ENCODE measurements around the gene FOXD1.
"Not testable (repeated sequence)": the region's sequence is repeated elsewhere in the genome, so short reads cannot be mapped to it uniquely, and the experiment has no call there.

FOXD1 gene

DNA sequence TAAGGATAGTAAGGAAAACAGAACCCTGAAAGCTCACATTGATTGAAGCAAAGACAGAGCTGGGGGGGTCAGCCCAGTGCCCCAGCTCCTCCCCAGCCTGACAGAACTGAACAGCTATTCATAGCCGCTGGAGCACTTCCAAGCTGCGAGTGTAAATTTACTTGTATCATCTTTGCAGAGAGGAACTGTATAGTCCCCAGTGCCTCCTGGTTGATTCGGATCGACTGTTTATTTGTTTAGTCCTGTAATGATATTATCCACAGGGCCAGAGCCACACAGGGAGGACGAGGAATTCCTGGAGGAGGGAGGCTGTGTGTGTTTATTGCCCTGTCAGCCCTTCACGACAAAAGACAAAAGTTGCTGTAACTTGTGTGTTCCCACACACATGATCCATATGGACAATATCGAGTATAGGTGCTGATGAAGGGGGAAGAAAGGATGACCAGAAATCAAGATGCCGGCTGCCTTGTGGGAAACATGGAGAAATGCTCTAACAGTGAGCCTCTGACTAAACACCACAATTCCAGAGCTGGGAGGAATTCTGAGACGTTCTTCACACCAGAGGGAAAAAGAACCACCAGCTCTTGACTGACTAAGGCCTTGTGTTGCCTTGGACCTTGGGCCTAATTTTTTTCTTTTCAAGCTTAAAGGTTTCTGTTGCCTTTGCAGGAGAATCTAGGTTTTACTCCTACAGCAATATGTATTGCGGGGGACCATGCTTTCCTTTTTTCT is 31.1 kb downstream of the FOXD1 start:
- DNase-seq (ENCODE audit: low read depth) = peak; percentile 28

DNA sequence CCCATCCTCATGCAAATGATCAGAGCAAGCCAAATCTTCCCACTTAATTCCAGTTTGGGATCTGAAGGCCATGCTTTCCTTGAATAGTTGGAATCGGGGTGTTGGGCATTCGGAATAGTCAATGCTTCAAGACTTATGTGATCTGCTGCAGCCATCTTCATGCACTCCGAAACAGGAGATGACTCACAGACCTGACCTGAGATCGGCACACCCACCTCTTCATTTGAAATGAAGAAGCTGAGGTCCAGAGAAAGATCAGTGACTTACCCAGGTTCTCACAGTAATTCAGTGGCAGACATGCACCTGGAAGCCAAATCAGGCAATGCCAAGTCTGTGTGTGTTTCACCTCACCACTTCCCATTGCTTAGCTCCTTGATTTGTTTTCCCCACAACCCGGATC is 33.0 kb downstream of the FOXD1 start:
- DNase-seq (ENCODE audit: low read depth) = no peak

DNA sequence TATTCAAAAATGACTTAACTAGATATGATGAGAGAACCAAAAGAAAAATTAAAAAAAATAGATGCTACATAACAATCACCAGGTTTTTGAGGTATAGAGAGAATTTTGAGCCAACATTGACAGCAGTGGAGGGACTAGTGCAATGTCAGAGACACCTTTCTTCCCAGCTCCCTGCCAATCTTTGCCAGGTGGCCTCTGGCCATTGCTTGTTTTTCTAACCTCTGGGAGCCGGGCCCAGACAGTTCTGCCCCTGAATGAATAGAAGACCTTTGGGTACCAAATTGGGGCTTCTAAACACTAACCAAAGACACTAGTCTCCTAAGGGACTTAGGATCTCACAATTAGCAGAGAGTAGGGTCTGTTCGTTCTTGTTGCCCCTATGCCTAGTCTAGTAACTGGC is 33.4 kb downstream of the FOXD1 start:
- DNase-seq (ENCODE audit: low read depth) = no peak

DNA sequence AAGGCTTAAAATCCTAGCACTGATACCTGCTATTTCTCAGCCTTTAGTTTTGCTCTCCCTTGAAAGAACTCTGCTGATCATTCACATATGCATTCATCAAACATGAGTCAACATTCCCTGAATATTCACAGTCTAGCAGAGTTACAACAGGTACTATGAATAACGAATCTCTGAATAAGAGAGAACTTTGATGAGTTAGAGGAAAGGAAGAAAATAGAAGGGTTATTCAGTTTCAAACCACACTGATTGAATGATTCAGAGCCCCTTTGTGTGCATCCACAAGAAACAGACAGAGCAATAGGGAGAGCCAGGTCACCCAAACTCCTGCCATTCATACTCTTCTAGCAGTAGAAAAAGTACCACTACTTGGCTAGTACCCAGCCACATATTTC is 36.0 kb downstream of the FOXD1 start:
- DNase-seq (ENCODE audit: low read depth) = peak; percentile 91

DNA sequence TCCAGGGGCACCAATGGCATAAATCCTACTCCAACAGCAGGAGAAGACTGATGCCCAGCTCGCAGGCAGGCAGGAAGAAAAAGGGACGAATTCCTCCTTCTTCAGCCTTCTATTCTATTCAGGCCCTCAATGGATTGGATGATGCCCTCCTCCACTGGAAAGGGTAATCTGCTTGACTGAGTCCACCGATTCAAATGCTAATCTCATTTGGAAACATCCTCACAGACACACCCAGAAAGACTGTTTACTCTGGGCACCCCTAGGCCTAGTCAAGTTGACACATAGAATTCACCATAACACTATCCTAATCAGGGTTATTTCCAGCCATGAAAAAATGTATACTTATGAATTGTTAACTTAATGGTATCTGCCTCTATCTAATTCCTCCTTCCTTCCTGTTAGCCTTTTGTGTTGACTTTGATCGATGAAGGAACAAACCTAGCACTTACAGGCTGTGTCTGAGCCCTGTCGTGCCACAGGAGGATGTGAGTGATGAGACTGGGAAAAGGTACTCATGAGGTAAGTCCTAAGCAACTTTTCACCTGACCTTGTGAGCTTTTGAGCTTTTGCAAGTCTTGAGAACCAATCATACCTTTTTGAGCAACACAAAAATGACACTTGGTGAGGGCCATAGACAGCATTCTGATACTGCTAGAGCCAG is 36.5 kb downstream of the FOXD1 start:
- no peak for DNase-seq (ENCODE audit: low read depth)

DNA sequence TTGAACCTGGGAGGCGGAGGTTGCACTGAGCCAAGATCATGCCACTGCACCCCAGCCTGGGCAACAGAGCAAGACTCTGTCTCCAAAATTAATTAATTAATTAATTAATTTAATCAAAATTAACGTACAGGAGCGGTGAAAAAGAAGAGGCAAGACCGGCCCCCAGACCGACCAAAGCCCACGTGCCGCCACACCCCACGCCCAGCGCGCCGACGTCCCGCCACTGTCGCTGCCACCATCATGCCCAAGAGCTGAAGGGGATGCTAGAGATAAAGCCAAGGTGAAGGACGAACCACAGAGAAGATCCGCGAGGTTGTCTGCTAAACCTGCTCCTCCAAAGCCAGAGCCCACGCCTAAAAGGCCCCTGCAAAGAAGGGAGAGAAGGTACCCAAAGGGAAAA is 38.6 kb downstream of the FOXD1 start:
- not testable (repeated sequence) for DNase-seq (ENCODE audit: low read depth)

DNA sequence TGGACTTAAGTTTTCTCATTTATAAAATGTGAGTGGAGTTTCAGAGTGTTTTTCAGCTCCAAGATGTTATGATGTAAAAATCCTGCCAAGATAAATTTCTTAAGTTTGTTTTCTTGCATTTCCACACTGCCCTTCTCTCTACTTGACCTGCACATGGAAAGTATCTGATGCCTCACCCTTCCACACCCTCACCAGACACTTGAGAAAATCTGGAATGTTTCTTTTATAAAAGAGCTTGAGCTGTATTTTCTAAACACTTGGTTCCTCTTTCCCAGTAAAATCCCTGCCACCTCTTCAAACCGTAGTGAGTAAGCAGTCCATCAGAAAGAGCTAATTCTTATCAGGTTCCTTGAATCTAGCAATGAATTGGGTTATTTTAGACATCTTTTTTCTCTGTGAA is 42.9 kb downstream of the FOXD1 start:
- no peak for DNase-seq (ENCODE audit: low read depth)

DNA sequence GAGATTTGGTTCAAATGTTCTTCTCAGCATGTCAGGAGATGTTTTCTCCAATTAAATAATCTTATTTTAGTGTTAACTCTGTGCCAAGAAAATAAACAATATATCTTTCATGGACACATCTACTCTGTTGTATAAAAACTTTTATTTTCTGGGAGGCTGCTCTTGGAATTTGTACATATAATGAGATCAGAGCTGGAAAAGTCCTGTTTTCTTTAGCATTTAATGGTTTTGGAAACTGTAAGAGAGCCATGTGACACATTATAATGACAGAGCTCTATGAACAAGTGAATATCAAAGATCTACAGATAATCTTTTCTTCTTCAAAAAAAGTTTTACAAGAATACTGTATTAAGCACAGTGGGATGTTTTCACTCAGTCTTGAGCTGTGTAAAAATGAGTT is 48.8 kb downstream of the FOXD1 start:
- no peak for DNase-seq (ENCODE audit: low read depth)

Measured in ELR (cell line).